ENCODE results near the gene HES5. TPM values are rescaled to one million over a fixed set of nuclear protein-coding genes. Genes with fewer than 3 reads are reported as not detected.

The HES5 gene
- total RNA-seq, 1 donor from 2014 or later: not detected

GRCh38 chr1:2547210-2548067 is 17.4 kb upstream of the HES5 start:
- no peak for DNase-seq (ENCODE audit: low spot score)
- Mint-ChIP-seq H3K4me3 (ENCODE audit: unreplicated experiment) (peak overlapping the region; percentile 81), H3K4me1 (ENCODE audit: unreplicated experiment) (no peaks in the 10 kb centered on the region), H3K9me3 (ENCODE audit: unreplicated experiment) (no peaks in the 10 kb centered on the region), H3K27me3 (ENCODE audit: unreplicated experiment) (peaks cover 2% of the 10 kb centered on the region), H3K36me3 (ENCODE audit: low read depth, unreplicated experiment) (no peaks in the 10 kb centered on the region), H3K27ac (ENCODE audit: unreplicated experiment) (no peak overlapping the region)
- TF ChIP-seq CTCF (IDR thresholded peaks at IDR 0.05; ENCODE audit: unreplicated experiment): no peak

- peak; percentile 67 for DNase-seq (ENCODE audit: low spot score)
- H3K27me3 Mint-ChIP-seq (ENCODE audit: unreplicated experiment): peaks cover 2% of the 10 kb centered on the region
- H3K36me3 Mint-ChIP-seq (ENCODE audit: low read depth, unreplicated experiment): no peaks in the 10 kb centered on the region
- no peak for TF ChIP-seq CTCF (IDR thresholded peaks at IDR 0.05; ENCODE audit: unreplicated experiment)
- no peaks in the 10 kb centered on the region for H3K9me3 Mint-ChIP-seq (ENCODE audit: unreplicated experiment)
- H3K4me3 Mint-ChIP-seq (ENCODE audit: unreplicated experiment): peak overlapping the region; percentile 73
- no peaks in the 10 kb centered on the region for H3K4me1 Mint-ChIP-seq (ENCODE audit: unreplicated experiment)
- no peak overlapping the region for H3K27ac Mint-ChIP-seq (ENCODE audit: unreplicated experiment)
Measured at GRCh38 chr1:2546515-2547209, 16.6 kb upstream of the HES5 start.

- Mint-ChIP-seq H3K27me3 (ENCODE audit: unreplicated experiment) (peaks cover 2% of the 10 kb centered on the region), H3K36me3 (ENCODE audit: low read depth, unreplicated experiment) (no peaks in the 10 kb centered on the region), H3K4me3 (ENCODE audit: unreplicated experiment) (no peak overlapping the region), H3K4me1 (ENCODE audit: unreplicated experiment) (no peaks in the 10 kb centered on the region), H3K27ac (ENCODE audit: unreplicated experiment) (no peak overlapping the region), H3K9me3 (ENCODE audit: unreplicated experiment) (no peaks in the 10 kb centered on the region)
- TF ChIP-seq CTCF (IDR thresholded peaks at IDR 0.05; ENCODE audit: unreplicated experiment): no peak
- peak; percentile 85 for DNase-seq (ENCODE audit: low spot score)
Measured at GRCh38 chr1:2545754-2546514, 15.9 kb upstream of the HES5 start.

GRCh38 chr1:2544875-2545640 is 15.0 kb upstream of the HES5 start:
- H3K27ac Mint-ChIP-seq (ENCODE audit: unreplicated experiment): no peak overlapping the region
- no peak for DNase-seq (ENCODE audit: low spot score)
- H3K4me1 Mint-ChIP-seq (ENCODE audit: unreplicated experiment): no peaks in the 10 kb centered on the region
- no peak overlapping the region for H3K4me3 Mint-ChIP-seq (ENCODE audit: unreplicated experiment)
- no peaks in the 10 kb centered on the region for H3K9me3 Mint-ChIP-seq (ENCODE audit: unreplicated experiment)
- H3K27me3 Mint-ChIP-seq (ENCODE audit: unreplicated experiment): peaks cover 2% of the 10 kb centered on the region
- H3K36me3 Mint-ChIP-seq (ENCODE audit: low read depth, unreplicated experiment): no peaks in the 10 kb centered on the region
- TF ChIP-seq CTCF (IDR thresholded peaks at IDR 0.05; ENCODE audit: unreplicated experiment): no peak

Data from endothelial cell (in vitro differentiated cells).